ENCODE data around the gene ZNF621.

DNA sequence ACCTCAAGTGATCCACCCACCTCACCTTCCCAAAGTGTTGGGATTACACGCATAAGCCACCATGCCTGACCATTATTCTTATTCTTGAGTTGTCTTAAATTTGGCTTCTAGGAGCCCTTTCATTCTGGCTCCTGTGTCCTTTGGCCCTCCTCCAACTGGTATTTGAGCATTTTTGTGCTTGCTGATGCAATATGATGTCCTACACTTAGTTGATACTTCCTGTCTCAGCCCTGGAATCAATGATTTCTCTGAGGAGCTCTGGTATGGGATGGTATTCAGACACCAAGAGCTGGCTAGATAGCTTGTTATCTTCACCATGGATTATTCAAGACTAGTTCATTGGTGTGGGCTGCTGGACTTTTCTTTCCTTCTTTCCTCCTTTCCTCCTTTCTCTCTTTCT, 25.4 kb downstream of the ZNF621 start:
- TF ChIP-seq, protein P1, sequence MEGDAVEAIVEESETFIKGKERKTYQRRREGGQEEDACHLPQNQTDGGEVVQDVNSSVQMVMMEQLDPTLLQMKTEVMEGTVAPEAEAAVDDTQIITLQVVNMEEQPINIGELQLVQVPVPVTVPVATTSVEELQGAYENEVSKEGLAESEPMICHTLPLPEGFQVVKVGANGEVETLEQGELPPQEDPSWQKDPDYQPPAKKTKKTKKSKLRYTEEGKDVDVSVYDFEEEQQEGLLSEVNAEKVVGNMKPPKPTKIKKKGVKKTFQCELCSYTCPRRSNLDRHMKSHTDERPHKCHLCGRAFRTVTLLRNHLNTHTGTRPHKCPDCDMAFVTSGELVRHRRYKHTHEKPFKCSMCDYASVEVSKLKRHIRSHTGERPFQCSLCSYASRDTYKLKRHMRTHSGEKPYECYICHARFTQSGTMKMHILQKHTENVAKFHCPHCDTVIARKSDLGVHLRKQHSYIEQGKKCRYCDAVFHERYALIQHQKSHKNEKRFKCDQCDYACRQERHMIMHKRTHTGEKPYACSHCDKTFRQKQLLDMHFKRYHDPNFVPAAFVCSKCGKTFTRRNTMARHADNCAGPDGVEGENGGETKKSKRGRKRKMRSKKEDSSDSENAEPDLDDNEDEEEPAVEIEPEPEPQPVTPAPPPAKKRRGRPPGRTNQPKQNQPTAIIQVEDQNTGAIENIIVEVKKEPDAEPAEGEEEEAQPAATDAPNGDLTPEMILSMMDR (IDR thresholded peaks at IDR 0.05): no peak
- no peak for TF ChIP-seq POLR2A (IDR thresholded peaks at IDR 0.05)

Data from uterus (tissue), 2 donors.